GM23338 (cell line): ENCODE data around the gene ACP5. TPM values are rescaled to one million over a fixed set of nuclear protein-coding genes. Genes with fewer than 3 reads are reported as not detected.
A peak's percentile ranks its signal among the peaks of the same experiment; 100 is the strongest.

ENCODE experiments used
- ATAC-seq: fragments of 200-7000 bp; cut with Tn5 transposase; 3 replicates; pipeline ENCODE4 v1.9.1; 2020
- DNase-seq: peaks from one replicate; pipeline ENCODE4 v3.0.0-alpha.2; 2015; ENCODE audit warnings: low spot score
- H2AFZ ChIP-seq: fragments of 200-600 bp; sonication (generic); 2 replicates; pipeline ENCODE4 v1.8.0; 2016; ENCODE audit warnings: antibody characterized with exemption, mild to moderate bottlenecking, moderate library complexity
- H3F3A ChIP-seq: fragments of 200-600 bp; sonication (generic); replicated peaks from 2 replicates; pipeline ENCODE4 v1.8.0; 2017; ENCODE audit warnings: antibody characterized with exemption, mixed run types, low read depth
- H3K27ac ChIP-seq: fragments of 200-600 bp; sonication (generic); 2 replicates; pipeline ENCODE4 v1.6.1; 2016; ENCODE audit warnings: low read depth
- H3K27me3 ChIP-seq: fragments of 200-600 bp; sonication (generic); 2 replicates; pipeline ENCODE4 v1.8.0; 2016; ENCODE audit warnings: mild to moderate bottlenecking, mixed run types, moderate library complexity; ENCODE audit not compliant: insufficient read depth
- H3K36me3 ChIP-seq: fragments of 200-600 bp; sonication (generic); 2 replicates; pipeline ENCODE4 v1.8.0; 2016; ENCODE audit warnings: mild to moderate bottlenecking; ENCODE audit not compliant: insufficient read depth
- H3K4me1 ChIP-seq: fragments of 200-600 bp; sonication (generic); 2 replicates; pipeline ENCODE4 v1.8.0; 2016; ENCODE audit warnings: mild to moderate bottlenecking, moderate library complexity; ENCODE audit not compliant: insufficient read depth
- H3K4me2 ChIP-seq: fragments of 200-600 bp; sonication (generic); 2 replicates; pipeline ENCODE4 v1.7.1; 2017; ENCODE audit warnings: mixed run types
- H3K4me3 ChIP-seq: fragments of 200-600 bp; sonication (generic); 2 replicates; pipeline ENCODE4 v1.6.1; 2016; ENCODE audit warnings: mixed run types
- H3K79me2 ChIP-seq: fragments of 200-600 bp; sonication (generic); replicated peaks from 2 replicates; pipeline ENCODE4 v1.8.0; 2017; ENCODE audit warnings: mild to moderate bottlenecking; ENCODE audit not compliant: insufficient read depth
- H3K9me2 ChIP-seq: fragments of 200-600 bp; sonication (generic); 2 replicates; pipeline ENCODE4 v1.8.0; 2017; ENCODE audit not compliant: insufficient read depth
- H4K20me1 ChIP-seq: fragments of 200-600 bp; sonication (generic); replicated peaks from 2 replicates; pipeline ENCODE4 v1.8.0; 2017; ENCODE audit warnings: mild to moderate bottlenecking; ENCODE audit not compliant: insufficient read depth
- H3K27ac Mint-ChIP-seq: 2 replicates; pipeline ENCODE4 v1.8.0; 2020; ENCODE audit warnings: inconsistent platforms, mild to moderate bottlenecking, moderate library complexity, mixed read lengths
- H3K27me3 Mint-ChIP-seq: 3 replicates; pipeline ENCODE4 v1.8.0; 2022; ENCODE audit warnings: low read depth, mild to moderate bottlenecking, moderate library complexity, mixed read lengths, inconsistent platforms; ENCODE audit not compliant: insufficient read depth, poor library complexity
- H3K36me3 Mint-ChIP-seq: 3 replicates; pipeline ENCODE4 v1.8.0; 2021; ENCODE audit warnings: low read depth, mild to moderate bottlenecking, inconsistent platforms, moderate library complexity, mixed read lengths
- H3K4me1 Mint-ChIP-seq: 3 replicates; pipeline ENCODE4 v1.8.0; 2020; ENCODE audit warnings: mild to moderate bottlenecking, inconsistent platforms, mixed read lengths
- H3K4me3 Mint-ChIP-seq: 3 replicates; pipeline ENCODE4 v1.8.0; 2021; ENCODE audit warnings: moderate library complexity, mild to moderate bottlenecking, inconsistent platforms, mixed read lengths
- H3K9me3 Mint-ChIP-seq: 3 replicates; pipeline ENCODE4 v1.8.0; 2020; ENCODE audit warnings: moderate library complexity, mild to moderate bottlenecking, inconsistent platforms, mixed read lengths
- EZH2 ChIP-seq: fragments of 200-600 bp; sonication (generic); IDR thresholded peaks from one replicate; pipeline ENCODE4 v1.8.0; 2017; ENCODE audit warnings: antibody characterized with exemption, mild to moderate bottlenecking, low read depth; ENCODE audit not compliant: unreplicated experiment
- EZH2phosphoT487 ChIP-seq: fragments of 200-600 bp; sonication (generic); IDR thresholded peaks from one replicate; pipeline ENCODE4 v1.8.1; 2018; ENCODE audit warnings: antibody characterized with exemption; ENCODE audit not compliant: unreplicated experiment
- JUNB ChIP-seq: IDR thresholded peaks from one replicate; pipeline ENCODE4 v1.6.1; 2016; ENCODE audit warnings: antibody characterized with exemption; ENCODE audit not compliant: unreplicated experiment
- NANOG ChIP-seq: IDR thresholded peaks from 2 replicates; pipeline ENCODE4 v1.6.1; 2016; ENCODE audit warnings: antibody characterized with exemption, borderline replicate concordance
- POLR2AphosphoS5 ChIP-seq: IDR thresholded peaks from 2 replicates; pipeline ENCODE4 v1.6.1; 2016; ENCODE audit warnings: antibody characterized with exemption, low read depth
- STAT1 ChIP-seq: IDR thresholded peaks from one replicate; pipeline ENCODE4 v1.6.1; 2016; ENCODE audit warnings: antibody characterized with exemption; ENCODE audit not compliant: unreplicated experiment
- ZNF331 ChIP-seq: fragments of 250-450 bp; sonication (Bioruptor Pico); IDR thresholded peaks from 2 replicates; pipeline ENCODE4 v1.5.0; 2020; ENCODE audit warnings: low read depth, mild to moderate bottlenecking, moderate library complexity
- ZNF462 ChIP-seq: fragments of 250-450 bp; sonication (Bioruptor Pico); IDR thresholded peaks from 2 replicates; pipeline ENCODE4 v1.5.0; 2020; ENCODE audit warnings: mild to moderate bottlenecking, moderate library complexity
- polyA plus RNA-seq: library from polyadenylated mRNA; unstranded; fragments of >200 nt; fragmentation: Nextera tagmentation; extraction: Ambion mirVana; gene quantifications from 2 replicates; pipeline ENCODE4 v1.2.1, GENCODE V29; 2016
- total RNA-seq: library from RNA; depleted of rRNA; stranded (reverse); fragments of >200 nt; shearing (Covaris generic); gene quantifications from 2 replicates; pipeline ENCODE4 v1.2.3, GENCODE V29; 2014
- TF ChIP-seq, protein P1 (sequence below): IDR thresholded peaks from 2 replicates; pipeline ENCODE4 v1.6.1; 2016; ENCODE audit warnings: antibody characterized with exemption
- TF ChIP-seq, protein P2 (sequence below): IDR thresholded peaks from one replicate; pipeline ENCODE4 v1.6.1; 2018; ENCODE audit warnings: antibody characterized with exemption; ENCODE audit not compliant: unreplicated experiment
- TF ChIP-seq, protein P3 (sequence below), 2 experiments: fragments of 200-600 bp in 1 of 2; sonication (generic) in 1 of 2; conservative IDR thresholded peaks; 2 replicates each; pipeline versions ENCODE4 v1.5.1 to v1.6.1; 2016 to 2017; ENCODE audit warnings: antibody characterized with exemption in 2 of 2, low read depth in 2 of 2, mild to moderate bottlenecking in 2 of 2, moderate library complexity in 1 of 2

The ACP5 gene
- total and polyA plus RNA-seq, 2 experiments from 2014 or later = 6.7 to 12.8 TPM

GRCh38 chr19:11552666-11553372 is 24.6 kb downstream of the ACP5 start:
- no peak overlapping the region for H3K4me3 Mint-ChIP-seq
- H3K79me2 ChIP-seq = peaks cover 26% of the 10 kb centered on the region
- ATAC-seq = no peak
- no peak for DNase-seq
- H4K20me1 ChIP-seq = peaks cover 5% of the 10 kb centered on the region; the same call in 1 of the 2 replicates
- H3K27ac ChIP-seq = peak overlapping the region; percentile 39; the same call in 1 of the 2 replicates
- H3K4me2 ChIP-seq = no peak overlapping the region
- H3K27me3 ChIP-seq = no peaks in the 10 kb centered on the region
- no peak overlapping the region for H3K4me3 ChIP-seq
- H3K36me3 Mint-ChIP-seq = peaks cover 33% of the 10 kb centered on the region
- no peaks in the 10 kb centered on the region for H3F3A ChIP-seq
- no peaks in the 10 kb centered on the region; the same call in 2 of the 3 replicates for H3K9me3 Mint-ChIP-seq
- TF ChIP-seq ZNF462 (CRISPR knock-in tag) = no peak
- TF ChIP-seq ZNF331 (CRISPR knock-in tag) = no peak
- no peak for TF ChIP-seq NANOG
- TF ChIP-seq, protein P1, sequence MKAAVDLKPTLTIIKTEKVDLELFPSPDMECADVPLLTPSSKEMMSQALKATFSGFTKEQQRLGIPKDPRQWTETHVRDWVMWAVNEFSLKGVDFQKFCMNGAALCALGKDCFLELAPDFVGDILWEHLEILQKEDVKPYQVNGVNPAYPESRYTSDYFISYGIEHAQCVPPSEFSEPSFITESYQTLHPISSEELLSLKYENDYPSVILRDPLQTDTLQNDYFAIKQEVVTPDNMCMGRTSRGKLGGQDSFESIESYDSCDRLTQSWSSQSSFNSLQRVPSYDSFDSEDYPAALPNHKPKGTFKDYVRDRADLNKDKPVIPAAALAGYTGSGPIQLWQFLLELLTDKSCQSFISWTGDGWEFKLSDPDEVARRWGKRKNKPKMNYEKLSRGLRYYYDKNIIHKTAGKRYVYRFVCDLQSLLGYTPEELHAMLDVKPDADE = no peak
- no peak for TF ChIP-seq POLR2AphosphoS5
- TF ChIP-seq STAT1 = no peak
- no peak for TF ChIP-seq EZH2
- TF ChIP-seq, protein P2, sequence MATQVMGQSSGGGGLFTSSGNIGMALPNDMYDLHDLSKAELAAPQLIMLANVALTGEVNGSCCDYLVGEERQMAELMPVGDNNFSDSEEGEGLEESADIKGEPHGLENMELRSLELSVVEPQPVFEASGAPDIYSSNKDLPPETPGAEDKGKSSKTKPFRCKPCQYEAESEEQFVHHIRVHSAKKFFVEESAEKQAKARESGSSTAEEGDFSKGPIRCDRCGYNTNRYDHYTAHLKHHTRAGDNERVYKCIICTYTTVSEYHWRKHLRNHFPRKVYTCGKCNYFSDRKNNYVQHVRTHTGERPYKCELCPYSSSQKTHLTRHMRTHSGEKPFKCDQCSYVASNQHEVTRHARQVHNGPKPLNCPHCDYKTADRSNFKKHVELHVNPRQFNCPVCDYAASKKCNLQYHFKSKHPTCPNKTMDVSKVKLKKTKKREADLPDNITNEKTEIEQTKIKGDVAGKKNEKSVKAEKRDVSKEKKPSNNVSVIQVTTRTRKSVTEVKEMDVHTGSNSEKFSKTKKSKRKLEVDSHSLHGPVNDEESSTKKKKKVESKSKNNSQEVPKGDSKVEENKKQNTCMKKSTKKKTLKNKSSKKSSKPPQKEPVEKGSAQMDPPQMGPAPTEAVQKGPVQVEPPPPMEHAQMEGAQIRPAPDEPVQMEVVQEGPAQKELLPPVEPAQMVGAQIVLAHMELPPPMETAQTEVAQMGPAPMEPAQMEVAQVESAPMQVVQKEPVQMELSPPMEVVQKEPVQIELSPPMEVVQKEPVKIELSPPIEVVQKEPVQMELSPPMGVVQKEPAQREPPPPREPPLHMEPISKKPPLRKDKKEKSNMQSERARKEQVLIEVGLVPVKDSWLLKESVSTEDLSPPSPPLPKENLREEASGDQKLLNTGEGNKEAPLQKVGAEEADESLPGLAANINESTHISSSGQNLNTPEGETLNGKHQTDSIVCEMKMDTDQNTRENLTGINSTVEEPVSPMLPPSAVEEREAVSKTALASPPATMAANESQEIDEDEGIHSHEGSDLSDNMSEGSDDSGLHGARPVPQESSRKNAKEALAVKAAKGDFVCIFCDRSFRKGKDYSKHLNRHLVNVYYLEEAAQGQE = no peak
- TF ChIP-seq, protein P3, sequence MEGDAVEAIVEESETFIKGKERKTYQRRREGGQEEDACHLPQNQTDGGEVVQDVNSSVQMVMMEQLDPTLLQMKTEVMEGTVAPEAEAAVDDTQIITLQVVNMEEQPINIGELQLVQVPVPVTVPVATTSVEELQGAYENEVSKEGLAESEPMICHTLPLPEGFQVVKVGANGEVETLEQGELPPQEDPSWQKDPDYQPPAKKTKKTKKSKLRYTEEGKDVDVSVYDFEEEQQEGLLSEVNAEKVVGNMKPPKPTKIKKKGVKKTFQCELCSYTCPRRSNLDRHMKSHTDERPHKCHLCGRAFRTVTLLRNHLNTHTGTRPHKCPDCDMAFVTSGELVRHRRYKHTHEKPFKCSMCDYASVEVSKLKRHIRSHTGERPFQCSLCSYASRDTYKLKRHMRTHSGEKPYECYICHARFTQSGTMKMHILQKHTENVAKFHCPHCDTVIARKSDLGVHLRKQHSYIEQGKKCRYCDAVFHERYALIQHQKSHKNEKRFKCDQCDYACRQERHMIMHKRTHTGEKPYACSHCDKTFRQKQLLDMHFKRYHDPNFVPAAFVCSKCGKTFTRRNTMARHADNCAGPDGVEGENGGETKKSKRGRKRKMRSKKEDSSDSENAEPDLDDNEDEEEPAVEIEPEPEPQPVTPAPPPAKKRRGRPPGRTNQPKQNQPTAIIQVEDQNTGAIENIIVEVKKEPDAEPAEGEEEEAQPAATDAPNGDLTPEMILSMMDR (conservative IDR thresholded peaks at IDR 0.05; ENCODE audit: low read depth in 2 of 2) = no peak
- no peak for TF ChIP-seq EZH2phosphoT487
- TF ChIP-seq JUNB = no peak
- no peak overlapping the region for H3K27ac Mint-ChIP-seq
- no peaks in the 10 kb centered on the region for H3K9me2 ChIP-seq
- H3K27me3 Mint-ChIP-seq = no peaks in the 10 kb centered on the region
- no peak overlapping the region for H2AFZ ChIP-seq
- H3K4me1 Mint-ChIP-seq = peaks cover 3% of the 10 kb centered on the region
- H3K4me1 ChIP-seq = peaks cover 1% of the 10 kb centered on the region; the same call in 1 of the 2 replicates
- no peaks in the 10 kb centered on the region; the same call in 1 of the 2 replicates for H3K36me3 ChIP-seq
